Measurements from ENCODE around the gene PCCA.
A peak's percentile ranks its signal among the peaks of the same experiment; 100 is the strongest.
"Not testable (repeated sequence)": the region's sequence is repeated elsewhere in the genome, so short reads cannot be mapped to it uniquely, and the experiment has no call there.

PCCA gene

DNA sequence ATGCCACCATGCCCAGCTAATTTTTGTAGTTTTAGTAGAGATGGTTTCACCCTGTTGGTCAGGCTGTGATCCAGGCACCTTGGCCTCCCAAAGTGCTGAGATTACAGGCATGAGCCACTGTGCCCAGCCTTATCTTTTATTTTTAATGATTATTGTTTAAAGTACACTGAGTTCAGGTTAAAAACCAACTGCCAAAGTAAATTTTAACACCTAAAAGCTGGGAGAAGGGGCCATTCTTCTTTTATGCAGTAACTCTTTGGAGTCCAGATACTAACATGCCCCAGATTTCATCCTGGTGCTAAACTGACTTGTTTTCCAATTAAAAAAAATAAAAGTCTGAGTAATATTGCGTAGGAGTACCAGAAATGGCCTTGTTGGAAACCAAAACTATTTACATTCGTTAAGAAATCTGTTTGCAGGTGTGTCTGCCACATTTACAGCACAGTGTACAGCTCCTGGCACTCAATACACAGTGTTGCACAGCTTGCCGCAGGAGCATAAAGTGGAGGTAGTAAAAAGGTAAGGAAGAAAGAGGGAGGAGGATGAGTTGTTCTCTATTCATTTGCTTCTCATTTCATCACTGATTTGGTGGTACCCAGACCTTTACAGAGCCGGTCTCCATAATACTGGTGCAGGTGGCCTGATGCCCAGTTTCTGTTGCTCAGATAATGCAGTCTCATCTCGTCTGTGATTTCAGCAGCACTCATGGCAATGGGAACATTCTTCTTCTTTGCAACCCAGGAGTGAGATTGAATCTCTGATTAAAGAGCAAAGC is 108.9 kb downstream of the PCCA start:
- no peak for DNase-seq

DNA sequence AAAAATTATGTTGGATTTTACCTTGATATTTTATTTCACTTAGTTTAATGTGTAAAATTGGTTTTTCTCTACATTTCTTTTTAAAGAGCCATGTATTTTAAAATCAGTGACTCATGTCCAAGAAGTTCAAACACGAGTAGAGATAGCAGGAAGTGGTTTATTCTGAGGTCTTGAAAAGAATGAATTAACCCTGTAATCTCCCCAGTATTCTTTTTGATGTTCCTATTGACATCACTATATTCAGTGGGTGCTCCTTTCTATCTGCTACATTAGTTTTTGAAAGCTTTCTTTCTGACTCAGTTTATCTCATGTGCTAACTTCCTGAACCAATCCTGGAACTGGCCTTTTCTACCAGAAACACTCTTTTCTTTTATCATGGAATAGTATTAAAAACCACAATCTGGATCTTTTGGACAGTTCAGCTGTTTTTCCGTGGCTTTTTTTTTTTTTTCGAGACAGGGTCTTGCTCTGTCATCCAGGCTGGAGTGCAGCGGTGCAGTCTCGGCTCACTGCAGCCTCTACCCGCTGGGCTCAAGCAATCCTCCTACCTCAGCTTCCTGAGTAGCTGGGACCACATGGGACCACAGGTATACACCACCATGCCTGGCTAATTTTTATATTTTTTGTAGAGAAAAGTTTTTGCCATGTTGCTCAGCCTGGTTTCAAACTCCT is 114.9 kb downstream of the PCCA start:
- DNase-seq: no peak

DNA sequence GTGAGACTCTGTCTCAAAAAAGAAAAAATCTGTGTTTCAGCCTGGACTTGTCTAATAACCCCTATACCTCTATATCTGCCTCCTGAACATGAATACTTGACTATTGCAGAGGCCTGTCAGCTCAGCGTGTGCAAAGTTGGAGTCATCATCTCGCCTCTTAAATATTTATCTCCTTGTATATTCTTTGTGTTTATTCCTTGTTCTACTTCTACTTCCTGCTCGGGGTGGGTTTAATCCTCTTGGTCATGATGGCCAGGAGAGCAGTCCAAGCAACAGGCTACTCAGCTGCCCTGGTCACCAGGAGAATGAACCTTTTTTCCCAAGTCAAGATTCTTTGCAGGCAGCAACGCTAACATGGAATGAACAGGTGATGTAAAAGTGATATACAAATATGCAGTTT is 119.1 kb downstream of the PCCA start:
- no peak for DNase-seq

DNA sequence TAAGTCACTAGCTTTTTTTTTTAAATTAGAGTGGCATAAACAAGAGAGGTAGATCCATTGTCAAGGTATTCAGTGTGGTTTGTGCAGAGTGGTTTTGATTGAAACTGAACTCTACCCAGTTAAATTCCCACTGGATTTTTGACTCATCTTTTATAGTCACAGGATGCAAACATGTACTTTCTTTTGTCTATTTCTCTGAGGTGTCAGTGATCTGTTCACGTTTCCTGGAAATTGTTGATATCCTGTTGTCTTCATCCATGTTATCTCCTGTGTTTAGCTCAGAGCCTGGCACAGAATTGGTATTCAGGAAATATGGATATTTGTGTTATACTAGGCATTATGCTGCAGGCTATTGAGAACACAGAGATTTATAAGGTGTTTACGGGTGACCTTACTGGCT is 119.7 kb downstream of the PCCA start:
- DNase-seq: no peak

DNA sequence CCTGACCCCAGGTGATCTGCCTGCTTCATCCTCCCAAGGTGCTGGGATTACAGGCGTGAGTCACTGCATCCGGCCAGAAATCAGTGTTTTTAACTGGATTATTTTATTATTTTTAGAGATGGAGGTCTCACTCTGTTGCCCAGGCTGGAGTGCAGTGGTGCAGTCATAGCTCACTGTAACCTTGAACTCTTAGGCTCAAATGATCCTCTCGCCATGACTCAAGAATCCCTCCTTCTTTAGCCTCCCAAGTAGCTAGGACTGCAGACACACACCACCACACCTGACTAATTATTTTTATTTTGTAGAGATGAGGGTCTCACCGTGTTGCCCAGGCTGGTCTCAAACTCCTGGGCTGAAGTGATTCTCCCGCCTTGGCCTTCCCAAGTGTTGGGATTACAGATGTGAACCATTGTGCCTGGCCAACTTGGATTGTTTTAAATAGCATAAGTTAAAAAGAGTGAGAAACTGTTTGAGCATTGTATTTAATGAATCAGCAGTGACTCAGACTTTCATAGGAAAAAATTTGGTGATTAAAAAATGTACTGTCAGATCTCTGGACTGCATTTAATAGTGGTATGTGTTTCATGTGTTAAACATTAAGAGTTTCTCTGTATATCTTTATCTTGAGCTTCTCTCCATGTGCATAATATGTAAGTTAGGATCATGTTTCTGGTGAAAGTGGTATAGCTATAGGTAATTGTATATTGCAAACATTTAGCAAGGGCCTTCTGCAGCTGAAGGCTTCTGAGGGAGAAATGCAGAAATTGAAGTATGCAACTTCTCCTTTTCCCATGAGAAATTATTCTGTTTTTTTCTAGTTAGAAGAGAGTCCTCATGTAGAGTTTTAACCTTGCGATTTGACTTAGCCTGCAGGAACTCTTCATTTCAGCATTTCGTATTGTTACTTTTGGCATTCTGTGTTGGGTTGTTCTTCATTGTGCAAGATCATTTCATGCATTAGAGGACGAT is 121.2 kb downstream of the PCCA start:
- no peak for DNase-seq

DNA sequence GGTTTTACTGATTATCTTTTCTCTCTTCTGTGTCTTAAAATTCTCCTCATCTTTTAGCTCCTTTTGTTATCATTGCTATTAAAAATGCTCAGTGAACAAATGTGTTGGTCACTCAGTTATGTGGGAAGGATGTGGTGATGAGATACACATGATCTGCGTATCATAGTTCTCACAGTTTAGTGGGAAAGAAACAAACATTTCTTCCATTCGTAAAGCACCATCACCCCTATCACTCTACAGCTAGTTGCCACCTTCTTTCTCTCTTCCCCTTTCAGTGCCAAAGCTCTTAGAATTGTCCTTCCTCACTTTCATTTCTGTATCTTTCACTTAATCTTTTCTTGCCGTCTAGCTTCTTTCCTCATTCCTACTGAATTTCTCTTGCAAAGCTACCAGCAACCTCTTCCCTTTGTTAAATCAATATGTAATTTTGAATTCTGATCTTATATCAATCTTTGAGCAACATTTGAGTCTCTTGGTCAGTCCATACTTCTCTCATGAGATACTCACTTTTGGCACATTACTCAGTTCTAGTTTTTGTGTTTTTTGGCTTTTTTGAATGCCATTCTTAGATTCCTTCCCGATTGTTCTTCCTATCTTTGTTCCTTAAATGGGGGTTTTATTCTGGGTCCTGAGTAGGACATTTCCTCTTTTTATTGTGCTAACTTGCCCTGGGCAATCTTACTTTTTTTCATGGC is 122.3 kb downstream of the PCCA start:
- DNase-seq: no peak

DNA sequence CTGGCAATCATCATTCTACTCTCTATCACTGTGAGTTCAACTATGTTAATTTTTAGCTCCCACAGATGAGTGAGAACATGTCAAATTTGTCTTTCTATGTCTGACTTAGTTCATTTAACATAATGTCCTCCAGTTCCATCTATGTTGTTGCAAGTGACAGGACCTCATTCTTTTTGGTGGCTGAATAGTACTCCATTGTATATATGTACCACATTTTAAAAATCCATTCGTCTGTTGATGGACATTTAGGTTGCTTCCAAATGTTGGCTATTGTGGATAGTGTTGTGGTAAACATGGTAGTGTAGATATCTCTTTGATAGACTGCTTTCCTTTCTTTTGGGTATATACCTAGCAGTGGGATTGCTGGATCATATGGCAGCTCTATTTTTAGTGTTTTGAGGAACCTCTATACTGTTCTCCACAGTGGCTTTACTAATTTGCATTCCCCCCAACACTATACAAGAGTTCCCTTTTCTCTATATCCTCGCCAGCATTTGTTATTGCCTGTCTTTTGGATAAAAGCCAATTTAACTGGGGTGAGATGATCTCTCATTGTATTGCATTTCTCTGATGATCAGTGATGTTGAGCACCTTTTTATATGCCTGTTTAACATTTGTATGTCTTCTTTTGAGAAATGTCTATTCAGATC is 124.1 kb downstream of the PCCA start:
- no peak for DNase-seq

DNA sequence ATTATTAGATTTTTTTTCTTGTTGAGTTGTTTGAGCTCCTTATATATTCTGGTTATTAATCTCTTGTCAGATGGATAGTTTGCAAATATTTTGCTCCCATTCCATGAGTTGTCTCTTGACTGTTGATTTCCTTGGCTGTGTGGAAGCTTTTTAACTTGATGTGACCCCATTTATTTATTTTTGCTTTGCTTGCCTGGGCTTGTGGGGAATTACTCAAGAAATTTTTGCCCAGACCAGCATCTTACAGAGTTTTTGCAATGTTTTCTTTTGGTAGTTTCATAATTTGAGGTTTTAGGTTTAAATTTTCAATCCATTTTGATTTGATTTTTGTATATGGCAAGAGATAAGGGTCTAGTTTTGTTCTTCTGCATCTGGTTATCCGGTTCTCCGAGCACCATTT is 124.7 kb downstream of the PCCA start:
- DNase-seq: no peak

DNA sequence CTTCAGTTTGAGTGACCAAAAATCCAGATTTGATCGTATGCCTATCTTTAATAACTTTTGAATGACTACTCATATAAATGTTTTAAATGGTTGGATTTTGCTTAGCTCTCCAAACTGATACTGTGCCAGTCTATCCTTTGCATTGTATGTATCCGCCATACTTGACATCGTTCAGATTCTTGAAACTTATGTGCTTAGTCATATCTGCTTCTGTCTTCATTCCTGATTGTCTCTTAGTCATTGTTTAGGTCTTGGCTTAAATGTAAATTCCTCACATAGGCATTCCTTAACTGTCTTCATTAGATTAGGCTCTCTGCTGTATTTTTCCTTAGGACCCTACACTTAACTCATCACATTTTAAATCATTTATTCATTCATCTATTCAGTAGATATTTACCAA is 126.0 kb downstream of the PCCA start:
- no peak for DNase-seq

DNA sequence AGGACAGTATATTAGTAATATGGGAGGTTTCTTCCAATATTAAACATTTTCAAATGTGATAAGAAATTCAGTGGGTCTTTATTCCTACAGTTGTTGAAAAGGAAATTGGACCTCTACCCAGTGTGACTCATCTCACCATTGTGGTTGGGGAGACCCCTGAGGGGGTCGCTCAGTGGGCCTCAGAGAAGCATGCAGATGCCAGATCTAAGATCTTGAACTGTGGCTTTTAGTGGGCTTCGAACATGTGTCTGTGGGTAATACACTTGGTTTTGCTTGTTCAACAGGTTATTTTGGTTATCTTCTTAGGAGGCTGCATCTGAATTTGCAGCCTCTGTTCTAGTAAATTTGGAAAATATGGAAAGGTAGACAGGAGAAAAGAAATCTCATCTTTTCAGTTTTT is 132.3 kb downstream of the PCCA start:
- no peak for DNase-seq

DNA sequence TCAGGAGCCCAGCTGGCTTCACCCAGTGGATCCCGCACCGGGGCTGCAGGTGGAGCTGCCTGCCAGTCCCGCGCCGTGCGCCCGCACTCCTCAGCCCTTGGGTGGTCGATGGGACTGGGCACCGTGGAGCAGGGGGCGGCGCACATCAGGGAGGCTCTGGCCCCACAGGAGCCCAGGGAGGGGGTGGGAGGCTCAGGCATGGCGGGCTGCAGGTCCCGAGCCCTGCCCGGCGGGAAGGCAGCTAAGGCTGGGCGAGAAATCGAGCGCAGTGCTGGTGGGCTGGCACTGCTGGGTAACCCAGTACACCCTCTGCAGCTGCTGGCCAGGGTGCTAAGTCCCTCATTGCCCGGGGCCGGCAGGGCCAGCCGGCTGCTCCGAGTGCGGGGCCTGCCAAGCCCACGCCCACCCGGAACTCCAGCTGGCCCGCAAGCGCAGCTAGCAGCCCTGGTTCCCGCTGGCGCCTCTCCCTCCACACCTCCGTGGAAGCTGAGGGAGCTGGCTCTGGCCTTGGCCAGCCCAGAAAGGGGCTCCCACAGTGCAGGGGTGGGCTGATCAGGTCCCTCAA is 135.2 kb downstream of the PCCA start:
- not testable (repeated sequence) for DNase-seq

DNA sequence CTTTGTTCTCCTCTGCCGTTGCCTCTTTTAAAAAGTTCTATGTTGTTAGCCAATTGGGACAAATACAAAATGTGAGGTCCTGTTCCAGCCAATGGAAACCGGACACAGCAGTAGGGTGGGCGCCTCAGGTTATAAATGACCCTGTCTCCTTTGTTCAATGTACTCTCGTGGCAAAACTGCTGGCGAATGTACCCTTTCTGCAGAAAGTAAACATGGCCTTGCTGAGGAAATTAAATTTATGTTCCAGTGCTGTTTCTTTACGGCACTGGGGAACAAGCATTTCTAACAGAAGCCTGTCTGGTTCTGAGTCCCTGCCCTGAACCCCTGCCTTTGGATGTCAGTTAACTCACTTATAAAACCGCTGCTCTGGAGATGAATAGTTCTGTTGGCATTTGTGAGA is 140.7 kb downstream of the PCCA start:
- no peak for DNase-seq

DNA sequence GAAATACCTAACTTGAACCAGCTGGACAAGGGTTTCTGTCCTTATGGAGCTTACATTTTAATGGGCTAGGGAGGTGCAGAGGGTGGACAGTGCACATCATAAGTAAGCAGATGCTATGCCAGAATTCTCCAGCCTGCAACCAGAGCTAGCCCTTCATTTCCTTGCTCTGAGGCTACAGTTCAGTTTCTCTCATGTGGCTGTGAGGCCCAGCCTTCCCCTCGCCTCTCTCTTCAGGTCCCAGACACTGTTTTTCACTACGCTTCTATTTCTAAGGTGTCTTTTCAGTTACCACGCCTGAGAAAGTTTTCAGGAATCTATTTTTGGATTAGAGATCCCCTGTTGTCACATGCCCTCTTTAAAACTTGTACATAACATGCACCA is 141.9 kb downstream of the PCCA start:
- DNase-seq: no peak

DNA sequence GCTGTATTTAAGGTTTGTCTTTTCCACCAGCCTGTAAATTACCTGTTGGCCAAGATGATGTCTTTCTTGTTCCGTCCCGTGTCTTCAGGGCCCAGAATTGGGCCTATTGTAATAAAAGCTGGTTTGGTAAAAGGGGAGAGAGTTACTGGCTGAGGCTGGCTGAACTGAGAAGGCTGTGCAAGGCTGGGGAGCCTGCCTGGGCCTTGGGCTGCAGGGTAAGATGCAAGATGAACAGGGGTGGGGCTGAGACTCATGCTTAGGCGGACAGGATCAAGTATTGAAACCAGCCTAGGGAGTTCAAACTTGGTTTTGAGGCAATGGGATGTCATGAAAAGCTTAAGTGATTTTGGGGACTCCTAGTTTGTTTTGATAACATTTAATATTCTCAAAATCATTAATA is 142.3 kb downstream of the PCCA start:
- no peak for DNase-seq

DNA sequence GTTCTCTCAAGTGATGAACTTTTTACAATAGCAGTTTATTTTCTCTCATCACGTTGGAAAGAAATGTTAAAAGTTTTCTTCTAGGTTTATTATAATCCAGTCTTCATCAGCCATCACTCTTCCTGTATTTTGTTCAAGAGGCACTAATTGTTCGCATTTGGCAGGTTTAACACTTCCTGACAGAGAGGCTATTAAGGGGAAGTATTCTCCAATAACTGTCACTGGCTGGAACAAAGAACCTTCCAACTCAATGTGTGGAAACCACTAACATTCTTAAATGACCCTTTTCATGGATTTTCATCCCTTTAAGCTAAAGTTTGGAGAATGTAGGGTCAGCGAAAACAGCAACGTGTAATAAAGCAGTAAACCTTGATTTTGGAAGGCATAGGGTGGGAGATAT is 145.1 kb downstream of the PCCA start:
- no peak for DNase-seq

DNA sequence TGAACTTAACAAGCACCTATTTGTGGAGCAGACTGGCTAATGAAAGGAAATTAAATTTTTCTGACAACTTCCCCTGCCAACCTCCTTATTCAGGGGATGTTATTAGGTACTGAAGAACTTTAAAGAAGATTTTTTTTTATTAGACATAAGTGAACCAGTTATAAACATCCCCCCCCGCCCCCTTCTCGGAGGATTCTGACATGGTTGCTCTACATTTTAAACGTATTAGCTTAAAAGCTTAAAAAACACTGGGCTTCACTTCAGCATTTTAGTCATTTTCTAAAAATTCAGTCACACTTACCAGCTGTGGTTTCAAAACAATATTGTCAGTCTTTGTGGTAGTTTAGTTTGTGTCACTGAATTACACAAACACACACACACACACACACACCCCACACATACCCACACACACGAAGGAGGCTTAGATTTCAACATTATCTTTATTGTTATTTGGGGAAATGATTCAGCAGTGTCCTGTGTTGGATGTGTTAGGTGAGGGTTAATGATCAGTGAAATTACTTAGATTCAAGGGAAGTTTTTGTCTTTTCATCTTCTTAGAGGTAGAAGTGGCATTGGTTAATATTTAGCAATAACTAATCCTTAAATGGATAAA is 145.7 kb downstream of the PCCA start:
- DNase-seq: no peak

DNA sequence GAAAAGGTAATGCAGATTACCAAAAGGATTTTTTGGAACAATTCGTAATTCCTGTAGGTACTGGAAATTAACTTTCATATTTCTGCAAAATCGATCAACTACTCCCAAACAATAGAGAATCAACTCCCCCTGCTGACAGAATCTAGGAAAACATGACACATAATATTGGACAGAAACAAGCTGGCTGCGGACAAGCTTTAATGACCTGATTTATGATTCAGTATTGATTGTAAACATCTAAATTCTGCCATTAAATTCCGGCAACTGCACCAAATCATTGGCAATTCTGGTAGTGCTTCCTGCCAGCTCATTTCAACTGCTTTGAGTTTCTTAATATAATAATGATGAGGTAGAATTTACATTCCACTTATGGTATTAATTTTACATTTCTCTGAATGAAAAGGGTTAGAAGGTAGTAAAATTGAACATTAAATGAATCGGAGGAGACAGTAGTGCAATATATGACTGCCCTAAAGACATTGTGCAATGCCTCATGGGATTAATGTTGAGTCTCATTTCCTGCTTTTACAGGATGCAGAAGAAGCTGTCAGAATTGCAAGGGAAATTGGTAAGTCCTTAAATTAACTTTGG is 146.5 kb downstream of the PCCA start:
- DNase-seq: peak; percentile 59

DNA sequence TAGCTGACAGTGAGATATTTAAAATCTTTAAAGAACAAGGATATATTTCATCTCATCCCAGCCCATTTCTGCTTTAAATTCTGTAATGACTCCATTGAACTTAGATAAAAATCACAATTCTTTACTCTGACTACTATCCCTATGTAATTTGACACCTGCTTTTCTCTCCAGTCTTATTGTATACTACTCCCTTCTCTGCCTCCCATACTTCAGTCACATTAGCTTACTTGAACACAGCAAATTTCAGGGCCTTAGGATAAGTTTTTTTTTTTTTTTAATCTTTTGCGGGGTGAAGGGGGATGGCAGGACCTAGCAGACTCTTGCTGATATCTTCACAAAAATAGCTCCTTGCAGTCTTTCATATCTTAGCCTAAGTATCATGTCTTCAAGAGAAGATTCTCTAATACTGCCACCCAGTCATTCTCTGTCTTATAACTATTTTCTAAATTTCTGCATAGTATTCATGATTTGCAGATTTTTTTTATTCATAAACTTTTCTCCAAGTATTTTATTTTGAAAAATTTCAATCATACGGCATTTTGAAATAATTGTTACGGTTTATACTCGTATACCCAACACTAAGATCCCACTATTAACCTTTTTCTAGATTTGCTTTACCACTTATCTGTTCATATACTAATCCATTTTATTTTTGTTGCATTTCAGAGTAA is 151.4 kb downstream of the PCCA start:
- DNase-seq: no peak

DNA sequence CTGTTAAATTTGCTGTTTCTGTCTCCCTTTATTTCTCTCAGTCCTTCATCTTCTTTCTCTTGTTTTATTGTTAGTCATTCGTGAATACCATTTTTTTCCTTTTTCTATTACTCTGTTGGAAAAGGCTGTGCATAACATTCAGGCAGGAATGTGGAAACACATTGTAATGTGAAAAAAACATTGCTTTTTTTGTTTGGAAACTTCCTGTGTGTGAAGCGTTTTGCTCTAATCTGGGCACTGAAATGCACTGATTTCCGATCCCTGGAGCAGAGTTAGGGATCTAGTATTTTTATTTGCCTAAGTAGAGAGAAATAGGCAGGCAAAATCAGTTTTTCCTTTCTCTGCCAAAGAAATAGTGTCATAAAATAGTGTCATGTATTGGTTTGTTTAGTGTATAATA is 155.5 kb downstream of the PCCA start:
- no peak for DNase-seq

DNA sequence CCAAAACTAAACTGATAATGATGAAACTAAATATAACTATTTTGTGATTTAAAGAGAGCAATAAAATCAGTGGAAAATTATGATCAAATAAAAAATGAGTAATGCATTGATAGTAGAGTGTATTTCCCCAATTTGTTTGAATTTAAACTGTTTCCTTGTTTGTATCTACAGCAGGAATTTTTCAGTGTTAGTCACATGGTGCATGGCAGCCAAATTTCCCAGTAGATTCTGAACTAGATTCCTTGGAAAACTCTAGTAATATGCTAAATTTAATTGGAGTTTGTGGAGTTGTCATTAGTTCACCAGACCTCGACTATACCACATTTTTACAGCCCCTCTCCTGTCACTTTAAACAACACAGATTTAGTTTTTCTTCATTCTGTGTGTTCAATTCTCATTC is 156.2 kb downstream of the PCCA start:
- no peak for DNase-seq

DNA sequence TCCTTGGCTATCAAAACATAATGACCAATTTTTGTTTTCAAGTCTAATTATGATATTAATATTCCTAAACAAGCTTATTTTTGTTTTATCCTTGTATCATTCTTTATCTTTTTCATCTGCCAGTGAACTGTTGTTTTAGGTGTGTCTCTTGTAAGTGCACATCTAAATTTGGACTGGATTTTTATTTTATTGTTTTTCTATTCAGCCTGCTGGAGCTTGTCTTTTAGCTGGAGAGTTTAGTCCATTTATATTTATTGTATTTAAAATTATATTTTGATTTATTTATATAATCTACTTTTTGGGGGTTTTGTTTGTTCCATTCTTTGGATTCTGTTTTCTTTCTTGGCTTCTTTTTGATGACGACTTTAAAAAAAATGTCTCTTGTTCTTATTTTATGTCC is 159.0 kb downstream of the PCCA start:
- DNase-seq: no peak

Data from NCI-H1694 treated with DMSO at 0.1 percent for 48 hours (cell line).